Activated B cell treated with CpG ODN at 0.5 μM for 24 hours (primary cell): ENCODE measurements around the gene HRK. TPM values are rescaled to one million over a fixed set of nuclear protein-coding genes. Genes with fewer than 3 reads are reported as not detected.

ENCODE experiments used
- ATAC-seq: fragments of 200-7000 bp; cut with Tn5 transposase; one replicate; pipeline ENCODE4 v1.10.0; 2021; ENCODE audit warnings: low read depth, mild to moderate bottlenecking, moderate library complexity
- CTCF ChIA-PET: fragments of 350-600 bp; sonication (Branson Sonifier 250); formaldehyde crosslinking; loops from one replicate; lab custom pipeline; 2021; ENCODE audit warnings: antibody characterized with exemption; lab: Charles Lee
- POLR2A ChIA-PET: fragments of 350-600 bp; sonication (Branson Sonifier 250); formaldehyde crosslinking; loops from one replicate; lab custom pipeline; 2021; ENCODE audit warnings: antibody characterized with exemption; lab: Charles Lee
- DNase-seq: peaks from one replicate; pipeline ENCODE4 v3.0.0; 2022
- H3K27ac Mint-ChIP-seq: one replicate; pipeline ENCODE4 v1.8.0; 2020; ENCODE audit warnings: mixed read lengths
- H3K27me3 Mint-ChIP-seq: one replicate; pipeline ENCODE4 v1.8.0; 2021; ENCODE audit warnings: mixed read lengths
- H3K36me3 Mint-ChIP-seq: one replicate; pipeline ENCODE4 v1.8.0; 2021; ENCODE audit warnings: low read depth, mixed read lengths
- H3K4me1 Mint-ChIP-seq: one replicate; pipeline ENCODE4 v1.8.0; 2021; ENCODE audit warnings: mixed read lengths
- H3K4me3 Mint-ChIP-seq: one replicate; pipeline ENCODE4 v1.8.0; 2020; ENCODE audit warnings: mild to moderate bottlenecking, mixed read lengths
- H3K9me3 Mint-ChIP-seq: one replicate; pipeline ENCODE4 v1.8.0; 2020; ENCODE audit warnings: mixed read lengths
- CTCF ChIP-seq: fragments of 200-600 bp; IDR thresholded peaks from one replicate; pipeline ENCODE4 v1.8.0; 2022; ENCODE audit warnings: antibody characterized with exemption, mild to moderate bottlenecking
- intact Hi-C: fragments of 100-400 bp; cut with micrococcal nuclease; formaldehyde crosslinking; loops from one replicate; pipeline ENCODE4 v1.15.1; 2024
- total RNA-seq: library from RNA; stranded (reverse); gene quantifications from 2 replicates; pipeline ENCODE4 v1.2.3, GENCODE V29; 2022

The HRK gene
- total RNA-seq, 1 donor from 2014 or later: 4.7 TPM

- H3K27me3 Mint-ChIP-seq: no peaks in the 10 kb centered on the region
- no peaks in the 10 kb centered on the region for H3K9me3 Mint-ChIP-seq
- H3K4me3 Mint-ChIP-seq: peak overlapping the region; percentile 5
- POLR2A ChIA-PET: interaction anchor here (2.6 kb wide), 1 partner anchor 9 kb away, joined by 9 read pairs; the partner anchor contains the start of gene FBXW8
- DNase-seq (no peak), ATAC-seq (no peak)
- no peak for TF ChIP-seq CTCF
- intact Hi-C loops: no loop called here
- CTCF ChIA-PET: interaction anchor here (0.7 kb wide), 1 partner anchor 39 kb away, joined by 3 read pairs; the partner anchor contains the start of gene HRK
- H3K4me1 Mint-ChIP-seq: peaks cover 68% of the 10 kb centered on the region
- H3K36me3 Mint-ChIP-seq: peaks cover 7% of the 10 kb centered on the region
- H3K27ac Mint-ChIP-seq: peak overlapping the region; percentile 5
These were observed 38.7 kb upstream of the HRK start for GRCh38 chr12:116919706-116920485.

- peaks cover 64% of the 10 kb centered on the region for H3K4me1 Mint-ChIP-seq
- H3K9me3 Mint-ChIP-seq: no peaks in the 10 kb centered on the region
- TF ChIP-seq CTCF: no peak
- peak; percentile 91 for ATAC-seq
- H3K27ac Mint-ChIP-seq: no peak overlapping the region
- H3K27me3 Mint-ChIP-seq: no peaks in the 10 kb centered on the region
- peaks cover 9% of the 10 kb centered on the region for H3K36me3 Mint-ChIP-seq
- CTCF ChIA-PET: no interaction called here
- H3K4me3 Mint-ChIP-seq: peak overlapping the region; percentile 4
- no peak for DNase-seq
- POLR2A ChIA-PET: interaction anchor here (0.6 to 2.6 kb wide), 2 partner anchors 8 to 62 kb away, joined by 9 read pairs; partner anchors contain the start of gene FBXW8
- intact Hi-C loops: no loop called here
These were observed 38.0 kb upstream of the HRK start for GRCh38 chr12:116919247-116919661.

- CTCF ChIA-PET: no interaction called here
- ATAC-seq: no peak
- H3K36me3 Mint-ChIP-seq: peaks cover 10% of the 10 kb centered on the region
These were observed 37.2 kb upstream of the HRK start for GRCh38 chr12:116918464-116918863.

GRCh38 chr12:116916714-116917114, 35.5 kb upstream of the HRK start:
- H3K4me1 Mint-ChIP-seq: peaks cover 67% of the 10 kb centered on the region
- intact Hi-C loops: no loop called here
- no peak for DNase-seq
- peaks cover 10% of the 10 kb centered on the region for H3K36me3 Mint-ChIP-seq
- no peak overlapping the region for H3K4me3 Mint-ChIP-seq
- ChIA-PET CTCF (interaction anchor here (0.6 kb wide), 1 partner anchor 841 kb away, joined by 4 read pairs; no protein-coding TSS in a partner anchor), POLR2A (no interaction called here)
- H3K27ac Mint-ChIP-seq: peak overlapping the region; percentile 54
- no peaks in the 10 kb centered on the region for H3K9me3 Mint-ChIP-seq
- H3K27me3 Mint-ChIP-seq: no peaks in the 10 kb centered on the region
- TF ChIP-seq CTCF: no peak
- peak; percentile 47 for ATAC-seq

More at GRCh38 chr12:116918464-116918863, 37.2 kb upstream of the HRK start:
- TF ChIP-seq CTCF: no peak
- H3K4me3 Mint-ChIP-seq: no peak overlapping the region
- H3K4me1 Mint-ChIP-seq: peaks cover 62% of the 10 kb centered on the region
- no peak for DNase-seq
- intact Hi-C loops: no loop called here
- no peaks in the 10 kb centered on the region for H3K9me3 Mint-ChIP-seq
- no peaks in the 10 kb centered on the region for H3K27me3 Mint-ChIP-seq
- H3K27ac Mint-ChIP-seq: no peak overlapping the region
- POLR2A ChIA-PET: interaction anchor here (0.7 to 2.6 kb wide), 2 partner anchors 8 to 62 kb away, joined by 4 to 9 read pairs; partner anchors contain the start of gene FBXW8

- TF ChIP-seq CTCF: no peak
- Mint-ChIP-seq H3K27ac (no peak overlapping the region), H3K4me3 (no peak overlapping the region), H3K27me3 (no peaks in the 10 kb centered on the region), H3K4me1 (peaks cover 67% of the 10 kb centered on the region), H3K9me3 (no peaks in the 10 kb centered on the region), H3K36me3 (peaks cover 10% of the 10 kb centered on the region)
- ATAC-seq: no peak
- intact Hi-C loops: no loop called here
- no peak for DNase-seq
- POLR2A ChIA-PET: no interaction called here
- CTCF ChIA-PET: no interaction called here
These were observed 34.9 kb upstream of the HRK start for GRCh38 chr12:116916122-116916521.
